ENCODE data around the gene IGSF1.

IGSF1 gene, protein sequence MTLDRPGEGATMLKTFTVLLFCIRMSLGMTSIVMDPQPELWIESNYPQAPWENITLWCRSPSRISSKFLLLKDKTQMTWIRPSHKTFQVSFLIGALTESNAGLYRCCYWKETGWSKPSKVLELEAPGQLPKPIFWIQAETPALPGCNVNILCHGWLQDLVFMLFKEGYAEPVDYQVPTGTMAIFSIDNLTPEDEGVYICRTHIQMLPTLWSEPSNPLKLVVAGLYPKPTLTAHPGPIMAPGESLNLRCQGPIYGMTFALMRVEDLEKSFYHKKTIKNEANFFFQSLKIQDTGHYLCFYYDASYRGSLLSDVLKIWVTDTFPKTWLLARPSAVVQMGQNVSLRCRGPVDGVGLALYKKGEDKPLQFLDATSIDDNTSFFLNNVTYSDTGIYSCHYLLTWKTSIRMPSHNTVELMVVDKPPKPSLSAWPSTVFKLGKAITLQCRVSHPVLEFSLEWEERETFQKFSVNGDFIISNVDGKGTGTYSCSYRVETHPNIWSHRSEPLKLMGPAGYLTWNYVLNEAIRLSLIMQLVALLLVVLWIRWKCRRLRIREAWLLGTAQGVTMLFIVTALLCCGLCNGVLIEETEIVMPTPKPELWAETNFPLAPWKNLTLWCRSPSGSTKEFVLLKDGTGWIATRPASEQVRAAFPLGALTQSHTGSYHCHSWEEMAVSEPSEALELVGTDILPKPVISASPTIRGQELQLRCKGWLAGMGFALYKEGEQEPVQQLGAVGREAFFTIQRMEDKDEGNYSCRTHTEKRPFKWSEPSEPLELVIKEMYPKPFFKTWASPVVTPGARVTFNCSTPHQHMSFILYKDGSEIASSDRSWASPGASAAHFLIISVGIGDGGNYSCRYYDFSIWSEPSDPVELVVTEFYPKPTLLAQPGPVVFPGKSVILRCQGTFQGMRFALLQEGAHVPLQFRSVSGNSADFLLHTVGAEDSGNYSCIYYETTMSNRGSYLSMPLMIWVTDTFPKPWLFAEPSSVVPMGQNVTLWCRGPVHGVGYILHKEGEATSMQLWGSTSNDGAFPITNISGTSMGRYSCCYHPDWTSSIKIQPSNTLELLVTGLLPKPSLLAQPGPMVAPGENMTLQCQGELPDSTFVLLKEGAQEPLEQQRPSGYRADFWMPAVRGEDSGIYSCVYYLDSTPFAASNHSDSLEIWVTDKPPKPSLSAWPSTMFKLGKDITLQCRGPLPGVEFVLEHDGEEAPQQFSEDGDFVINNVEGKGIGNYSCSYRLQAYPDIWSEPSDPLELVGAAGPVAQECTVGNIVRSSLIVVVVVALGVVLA (N-terminal part only)

GRCh38 chrX:131288738-131289511 is at the start of gene IGSF1:
Gene IGSF1, minus strand, starts transcription at chrX:131289306. Its CDS starts 2,632 bp downstream, at chrX:131286674.
- DNase-seq = no peak

DNA sequence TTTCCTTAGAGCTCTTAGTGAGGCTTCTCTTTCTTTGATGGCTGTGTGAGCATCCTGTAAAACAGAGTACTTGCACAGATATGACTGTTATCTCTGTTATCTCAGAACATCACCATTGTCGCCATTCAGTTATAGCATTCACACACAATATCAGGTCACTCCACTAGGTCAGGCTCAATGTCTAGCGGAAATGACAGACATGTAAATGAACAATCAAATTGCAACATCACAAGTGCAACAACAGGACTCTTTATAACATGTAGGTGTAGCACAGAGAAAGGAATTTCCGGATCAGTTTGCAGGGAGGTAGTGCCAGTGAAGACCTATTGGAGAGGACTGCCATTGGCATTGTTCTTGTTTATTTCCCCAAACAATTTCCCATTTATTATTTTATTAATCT is 43.2 kb upstream of the IGSF1 start:
- no peak for DNase-seq

DNA sequence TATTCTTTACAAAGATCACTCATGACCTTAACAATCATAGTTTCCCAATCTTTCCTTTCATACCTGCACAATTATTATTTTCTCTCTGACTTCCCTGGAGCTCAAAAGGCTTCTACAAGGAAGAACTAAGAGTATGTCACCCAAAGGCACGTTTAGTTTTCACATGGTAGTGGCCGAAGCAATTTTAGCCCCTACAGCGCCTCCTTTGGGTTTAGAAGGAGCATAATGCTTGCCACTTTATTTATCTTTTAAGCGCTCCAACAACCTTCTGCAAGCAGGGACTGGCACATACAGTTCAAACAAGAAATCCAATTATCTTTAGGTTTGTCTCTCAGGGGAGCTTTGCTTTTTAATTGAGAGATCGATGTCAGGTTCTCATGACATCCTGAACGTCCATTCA is 42.0 kb upstream of the IGSF1 start:
- DNase-seq = no peak

- no peak for DNase-seq
These were observed 41.6 kb upstream of the IGSF1 start for GRCh38 chrX:131330735-131331134.

DNA sequence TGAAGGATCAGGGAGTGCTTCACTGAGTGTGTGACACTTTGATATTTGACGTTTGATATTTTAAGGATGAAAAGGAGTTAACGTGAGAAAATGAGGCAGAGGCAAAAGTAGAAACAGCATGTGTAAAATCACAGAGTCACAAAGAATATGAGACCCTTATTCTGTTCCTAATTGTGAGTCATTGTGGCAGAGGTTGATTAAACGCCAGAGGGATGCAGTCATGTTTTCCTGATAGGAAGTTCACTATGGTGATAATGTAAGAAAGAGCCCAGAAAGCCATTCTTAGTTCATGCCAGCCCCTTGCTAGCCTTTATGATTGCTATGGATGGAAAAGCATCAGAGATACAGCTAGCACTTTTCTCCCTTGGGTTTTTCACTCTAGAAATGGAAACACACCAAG is 33.5 kb upstream of the IGSF1 start:
- no peak for DNase-seq

DNA sequence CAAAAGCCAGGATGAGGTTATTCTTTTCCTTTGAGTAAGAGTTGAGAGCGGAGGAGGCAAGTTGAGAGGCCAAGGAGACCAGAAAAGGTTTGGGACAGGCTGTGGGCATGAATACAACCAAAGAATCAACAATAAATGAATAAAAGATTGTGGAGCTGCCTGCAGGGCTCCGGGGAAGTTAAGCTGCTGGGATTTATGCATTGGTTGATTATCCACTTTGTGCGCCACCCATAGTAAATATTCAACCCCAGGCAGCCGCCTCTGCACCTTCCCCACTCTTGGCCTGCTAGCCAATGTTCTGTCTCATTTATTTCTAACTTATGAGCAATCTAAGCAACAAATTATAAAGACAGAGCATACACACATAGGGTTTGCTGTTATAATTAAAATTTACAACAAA is 28.2 kb upstream of the IGSF1 start:
- DNase-seq = no peak

GRCh38 chrX:131316260-131316659 is 27.2 kb upstream of the IGSF1 start:
- DNase-seq = no peak

GRCh38 chrX:131308980-131309379 is 19.9 kb upstream of the IGSF1 start:
- no peak for DNase-seq

DNA sequence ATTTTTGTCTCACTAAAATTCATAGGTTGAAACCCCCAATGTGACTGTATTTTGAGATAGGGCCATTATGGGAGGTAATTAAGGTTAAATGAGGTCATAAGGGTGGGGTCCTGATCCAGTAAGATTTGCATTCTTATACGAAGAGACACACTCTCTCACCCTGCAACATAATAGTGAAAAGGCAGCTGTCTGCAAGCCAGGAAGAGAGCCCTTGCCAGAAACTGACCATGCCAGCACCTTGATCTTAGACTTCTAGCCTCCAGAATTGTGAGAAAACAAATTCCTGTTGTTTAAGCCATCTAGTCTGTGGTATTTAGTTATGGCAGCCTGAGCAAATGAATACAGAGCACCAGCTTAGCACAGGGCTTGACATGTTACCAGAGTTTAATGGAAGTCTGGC is 17.5 kb upstream of the IGSF1 start:
- DNase-seq = no peak

DNA sequence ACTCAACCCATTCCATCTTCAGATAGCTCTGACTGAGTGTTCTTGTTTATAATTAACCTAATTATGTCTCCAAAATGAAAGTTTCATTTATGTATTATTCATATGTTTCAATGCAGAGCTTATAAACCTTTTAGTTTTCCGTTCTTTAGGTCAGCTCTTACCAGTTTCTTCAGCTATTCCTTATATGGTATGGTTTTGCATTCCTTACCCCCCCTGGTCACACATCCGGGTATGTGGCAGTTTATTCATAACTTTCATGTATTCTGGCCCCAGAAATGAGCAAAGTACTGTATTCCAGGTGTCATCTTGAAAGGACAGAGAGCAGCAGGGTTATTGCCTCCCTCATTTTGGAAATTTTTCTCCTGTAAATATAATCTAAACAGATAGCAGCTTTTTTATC is 16.8 kb upstream of the IGSF1 start:
- DNase-seq = no peak

GRCh38 chrX:131302701-131303100 is 13.6 kb upstream of the IGSF1 start:
- no peak for DNase-seq

DNA sequence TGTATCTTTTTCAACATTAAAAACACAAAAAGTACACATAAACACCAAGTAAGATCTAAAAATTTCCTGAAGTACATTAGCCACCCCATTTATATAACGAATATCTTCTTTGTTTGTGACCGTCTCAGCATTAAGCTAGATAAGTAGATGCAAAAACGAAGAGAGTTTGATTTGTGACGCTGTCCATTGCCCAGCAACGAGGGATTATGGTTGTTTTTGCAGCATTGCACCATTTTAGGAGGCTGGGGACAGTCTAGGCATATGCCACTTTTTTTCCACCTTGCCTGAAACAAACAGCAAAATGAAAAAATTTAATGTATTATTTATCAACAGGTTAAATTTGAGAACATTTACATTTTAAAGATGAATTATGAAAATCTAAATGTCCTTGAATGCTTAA is 12.0 kb upstream of the IGSF1 start:
- DNase-seq = no peak

DNA sequence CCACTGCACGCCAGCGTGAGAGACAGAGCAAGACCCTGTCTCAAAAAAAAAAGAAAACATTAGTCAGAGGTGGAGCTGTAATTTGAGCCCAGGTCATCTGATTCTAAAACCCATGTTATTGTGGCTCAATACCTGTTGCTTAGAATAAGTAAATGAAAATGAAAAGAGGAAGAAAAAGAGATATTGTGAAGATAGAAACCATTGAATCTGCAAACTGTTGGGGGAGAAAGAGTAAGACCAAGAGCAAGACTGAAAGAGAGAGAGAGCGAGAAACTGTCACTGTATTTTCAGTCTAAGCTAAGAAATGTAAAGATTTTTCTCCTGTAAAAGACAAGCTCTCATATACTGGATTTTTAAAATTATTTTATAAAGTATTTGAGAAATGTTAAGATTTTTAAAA is 9.7 kb upstream of the IGSF1 start:
- DNase-seq = no peak

GRCh38 chrX:131298036-131298435 is 8.9 kb upstream of the IGSF1 start:
- DNase-seq = no peak

GRCh38 chrX:131289527-131289926 is 421 bp upstream of the IGSF1 start:
- no peak for DNase-seq

GRCh38 chrX:131288188-131288587 is 918 bp downstream of the IGSF1 start:
- DNase-seq = no peak

GRCh38 chrX:131287560-131288179 is 1.4 kb downstream of the IGSF1 start:
- no peak for DNase-seq

DNA sequence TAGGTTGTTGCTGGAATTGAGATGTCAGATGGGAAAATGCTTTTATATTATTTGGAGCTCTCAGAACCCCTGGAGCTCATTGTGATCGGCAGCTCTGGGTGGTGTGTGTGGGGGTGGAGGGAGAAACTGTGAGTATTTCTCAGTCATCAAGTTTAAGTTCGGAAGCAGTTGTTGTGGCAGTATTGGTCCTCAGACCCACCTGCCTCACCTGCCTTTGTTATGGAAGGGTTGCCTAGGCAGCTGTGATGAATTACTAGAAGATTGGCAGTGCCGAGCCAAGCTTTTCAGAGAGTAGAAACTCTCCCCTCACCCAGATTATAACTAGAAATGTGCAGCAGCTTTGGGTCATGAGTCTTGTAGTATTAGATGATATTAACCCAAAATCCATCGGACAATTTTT is 9.5 kb downstream of the IGSF1 start:
- no peak for DNase-seq

- no peak for DNase-seq
These were observed 9.9 kb downstream of the IGSF1 start for GRCh38 chrX:131279197-131279596.

DNA sequence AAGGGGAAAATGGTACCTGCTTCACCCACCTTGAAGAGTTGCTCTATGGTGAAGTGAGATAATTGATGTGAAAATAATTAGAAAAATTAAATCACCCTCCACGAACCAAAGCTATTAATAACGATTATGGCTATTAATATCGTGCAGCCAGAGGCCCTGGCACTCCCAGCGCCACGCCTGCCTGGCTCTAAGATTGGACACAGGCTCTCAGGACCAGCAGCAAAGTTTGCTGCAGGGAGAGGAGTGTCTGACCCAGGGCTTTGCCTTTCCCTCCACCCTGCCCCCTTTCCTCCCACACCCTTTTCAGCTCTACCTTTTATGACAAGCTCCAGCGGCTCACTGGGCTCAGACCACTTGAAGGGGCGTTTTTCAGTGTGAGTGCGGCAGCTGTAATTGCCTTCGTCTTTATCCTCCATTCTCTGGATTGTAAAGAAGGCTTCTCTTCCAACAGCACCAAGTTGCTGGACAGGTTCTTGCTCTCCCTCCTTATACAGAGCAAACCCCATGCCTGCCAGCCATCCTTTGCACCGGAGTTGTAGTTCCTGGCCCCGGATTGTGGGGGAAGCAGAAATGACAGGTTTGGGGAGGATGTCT is 11.5 kb downstream of the IGSF1 start:
- DNase-seq = no peak

GRCh38 chrX:131273011-131273410 is 16.1 kb downstream of the IGSF1 start:
- no peak for DNase-seq

DNA sequence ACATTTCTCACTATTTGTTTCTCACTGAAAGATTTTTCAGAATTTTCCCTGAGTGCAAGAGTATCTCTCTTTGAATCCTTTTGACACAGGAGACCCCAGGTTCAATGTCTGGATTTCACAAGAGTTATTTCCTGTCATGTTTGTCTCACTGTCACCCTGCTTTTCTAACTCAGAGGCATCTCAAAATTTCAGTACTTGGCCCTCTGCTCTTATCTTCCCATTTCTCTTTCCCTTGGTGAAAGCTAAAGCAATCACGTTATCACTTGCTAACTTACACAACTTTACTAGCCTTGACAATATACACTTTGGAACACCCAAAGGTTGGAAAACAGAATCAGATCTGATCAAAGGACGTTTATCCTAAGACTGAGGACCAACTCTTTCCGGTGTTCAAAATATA is 17.3 kb downstream of the IGSF1 start:
- DNase-seq = no peak

Data from activated CD4-positive, alpha-beta T cell treated with anti-CD3 and anti-CD28 coated beads, Interleukin-2, amount 50 U/mL, for 16 hours (primary cell).